Effector CD8-positive, alpha-beta T cell (primary cell): ENCODE data around the gene CBX5.

Experiments used
- DNase-seq: peaks from one replicate; lab custom pipeline; 2025; lab: John Stamatoyannopoulos, UW

The CBX5 gene

DNA sequence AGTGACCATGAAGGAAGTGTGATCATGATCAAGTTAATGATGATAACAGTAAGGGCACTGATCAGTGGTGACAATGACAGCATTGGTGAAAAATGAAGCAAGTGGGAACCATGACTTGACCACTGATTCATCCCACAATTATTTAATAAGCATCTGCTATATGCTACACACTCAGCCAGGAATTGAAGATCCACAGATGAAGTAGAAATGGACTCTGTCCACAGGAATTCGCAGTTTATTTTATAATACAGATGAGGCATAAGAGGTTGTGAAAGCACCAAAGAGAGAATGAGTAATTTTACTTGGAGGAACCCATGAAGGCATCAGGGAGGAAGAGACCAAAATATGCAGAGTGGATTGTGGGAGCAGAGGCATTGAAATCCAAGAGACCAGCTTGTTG, 57.3 kb downstream of the CBX5 start:
- DNase-seq = no peak

GRCh38 chr12:54221402-54221984, 58.4 kb downstream of the CBX5 start:
- DNase-seq = no peak

GRCh38 chr12:54220567-54220966, 59.4 kb downstream of the CBX5 start:
- DNase-seq = no peak

DNA sequence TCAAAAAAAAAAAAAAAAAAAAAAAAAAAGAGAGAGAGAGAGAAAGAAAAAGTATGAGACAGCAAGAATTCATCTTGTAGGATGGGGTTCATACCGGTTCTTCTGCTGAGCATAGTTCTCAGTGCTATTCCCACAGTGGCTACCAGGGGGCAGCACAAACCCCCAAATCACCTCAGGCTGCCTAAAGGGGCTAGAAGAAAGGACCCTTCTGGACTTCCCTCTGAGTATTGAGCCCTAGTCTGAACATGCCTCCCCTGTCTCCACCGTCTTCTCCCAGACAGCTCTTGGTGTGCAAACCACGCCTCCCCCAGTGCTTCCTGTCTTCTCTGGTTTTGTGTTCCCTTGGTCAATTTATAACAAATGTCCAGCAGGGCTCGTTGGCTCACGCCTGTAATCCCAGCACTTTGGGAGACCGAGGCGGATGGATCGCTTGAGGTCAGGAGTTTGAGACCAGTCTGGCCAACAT, 59.8 kb downstream of the CBX5 start:
- DNase-seq = peak; percentile 44

DNA sequence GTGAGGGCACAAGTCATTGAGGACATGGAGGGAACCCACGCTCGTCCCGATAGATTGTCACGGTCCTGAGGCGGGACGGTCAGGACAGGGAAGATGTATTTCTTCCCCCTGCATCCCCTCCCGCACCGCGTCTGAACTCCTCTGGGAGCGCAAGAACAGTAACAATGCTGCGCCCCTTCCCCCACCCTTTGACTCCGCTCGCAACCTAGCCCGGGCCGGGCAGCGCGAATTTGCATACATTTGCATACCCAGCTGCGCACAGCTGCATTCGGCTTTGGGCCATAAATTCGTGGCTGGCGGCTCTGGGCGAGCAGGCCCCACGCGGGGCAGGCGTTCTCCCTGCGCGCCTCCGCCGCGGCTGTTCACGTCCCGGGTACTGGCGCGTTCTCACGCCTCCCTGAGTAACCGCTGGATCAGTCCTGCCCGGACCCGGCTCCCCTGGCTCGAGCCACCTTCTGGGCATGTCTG, 62.1 kb downstream of the CBX5 start:
- no peak for DNase-seq

- DNase-seq = peak; percentile 65
Measured at GRCh38 chr12:54216797-54217661, 62.9 kb downstream of the CBX5 start.

DNA sequence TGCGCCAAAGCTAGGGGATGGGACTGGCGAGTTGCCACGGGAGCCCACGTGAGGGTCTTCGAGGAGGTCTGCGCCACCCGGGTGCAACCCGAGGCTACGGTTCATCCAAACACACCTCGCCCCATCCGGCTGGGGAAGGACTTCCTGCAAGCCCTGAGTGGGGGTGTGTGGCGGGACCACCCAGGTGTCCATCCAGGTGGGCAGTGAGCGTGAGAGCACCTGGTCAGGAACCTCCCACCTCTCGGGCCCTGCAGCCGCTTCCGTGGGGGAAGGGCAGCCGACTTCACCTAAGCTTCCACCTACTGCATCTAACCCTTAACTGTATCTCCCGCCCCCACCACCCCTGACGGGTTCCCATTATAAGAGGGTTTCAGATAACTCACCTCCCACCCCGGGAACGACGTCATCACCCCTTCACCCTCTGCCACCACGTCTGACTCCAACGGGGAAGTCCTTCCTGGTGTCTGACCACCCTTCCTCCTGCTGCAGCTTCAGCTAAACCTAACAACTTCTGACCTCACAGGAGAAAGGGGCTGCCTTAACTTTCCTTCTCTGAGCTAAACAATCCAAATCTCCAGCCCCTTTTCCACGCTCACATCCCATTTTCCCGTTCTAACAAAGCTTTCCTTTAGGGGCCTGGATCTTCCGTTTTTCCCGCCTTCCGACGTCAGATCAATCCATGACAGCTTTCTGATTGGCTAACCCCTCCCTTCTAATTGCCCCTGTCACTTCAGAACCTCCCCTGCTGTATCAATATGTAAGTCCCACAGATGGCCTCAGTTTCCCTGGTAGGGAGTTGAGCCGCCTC, 63.7 kb downstream of the CBX5 start:
- no peak for DNase-seq

DNA sequence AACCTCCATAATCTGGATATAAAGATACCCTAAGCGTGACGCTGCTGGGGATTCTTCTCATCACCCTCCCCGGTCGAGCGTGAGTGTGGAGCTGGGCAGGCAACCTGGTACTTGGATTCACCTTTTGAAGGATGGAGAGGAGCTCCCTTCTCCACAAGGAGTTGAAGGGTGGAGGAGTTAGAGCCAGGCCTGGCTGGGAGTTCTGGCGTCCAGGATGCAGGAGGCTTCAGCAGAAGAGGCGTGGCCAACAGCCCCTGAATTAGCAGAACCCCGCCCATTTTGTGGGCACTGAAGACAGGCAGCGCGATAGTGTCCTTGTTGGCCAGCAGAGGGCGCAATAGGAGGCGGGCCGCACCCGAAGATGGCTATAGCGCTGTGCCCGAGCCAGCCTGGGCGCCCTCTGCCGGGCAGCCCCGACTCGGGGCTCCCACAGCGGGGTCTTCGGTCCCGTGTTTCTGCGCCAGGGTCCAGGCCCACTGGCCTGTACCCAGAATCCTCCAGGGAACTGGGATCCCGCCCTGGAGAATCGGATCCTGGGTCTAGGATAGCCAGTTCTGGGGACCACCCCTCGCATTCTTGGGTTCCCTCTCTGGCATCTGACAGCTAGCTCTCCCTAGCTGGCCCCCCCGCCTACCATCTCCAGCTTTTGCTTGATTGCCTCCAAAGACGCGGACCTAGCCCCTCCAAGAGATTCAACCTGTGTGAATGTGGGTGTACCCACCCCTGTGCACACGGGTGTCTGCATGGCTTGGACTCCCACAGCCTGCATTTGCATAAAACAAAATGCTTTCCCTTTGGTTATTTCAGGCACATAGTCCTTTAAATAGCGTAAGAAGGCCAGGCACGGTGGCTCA, 65.1 kb downstream of the CBX5 start:
- peak; percentile 84 for DNase-seq

- DNase-seq = no peak
Measured at GRCh38 chr12:54213079-54213478, 66.8 kb downstream of the CBX5 start.

- DNase-seq = no peak
Measured at GRCh38 chr12:54211920-54212319, 68.0 kb downstream of the CBX5 start.

DNA sequence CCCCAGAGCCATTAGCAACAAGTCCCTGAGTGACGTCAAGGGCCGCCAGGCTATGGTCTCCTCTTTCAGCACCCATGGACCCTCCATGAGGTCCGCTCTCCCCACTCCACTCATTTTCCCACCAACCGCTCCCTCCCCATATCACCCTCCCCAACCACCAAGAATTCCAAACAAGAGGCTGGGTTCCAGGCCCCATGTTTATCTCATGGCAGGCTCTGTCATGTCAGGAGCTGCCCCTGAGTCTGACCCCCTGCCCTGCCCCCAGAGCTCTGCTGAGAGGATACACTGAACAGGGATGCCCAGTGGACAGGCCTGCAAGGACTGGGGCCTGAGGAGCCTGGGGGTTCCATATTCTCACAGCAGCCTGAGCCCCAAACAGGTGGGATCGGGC, 69.5 kb downstream of the CBX5 start:
- no peak for DNase-seq

DNA sequence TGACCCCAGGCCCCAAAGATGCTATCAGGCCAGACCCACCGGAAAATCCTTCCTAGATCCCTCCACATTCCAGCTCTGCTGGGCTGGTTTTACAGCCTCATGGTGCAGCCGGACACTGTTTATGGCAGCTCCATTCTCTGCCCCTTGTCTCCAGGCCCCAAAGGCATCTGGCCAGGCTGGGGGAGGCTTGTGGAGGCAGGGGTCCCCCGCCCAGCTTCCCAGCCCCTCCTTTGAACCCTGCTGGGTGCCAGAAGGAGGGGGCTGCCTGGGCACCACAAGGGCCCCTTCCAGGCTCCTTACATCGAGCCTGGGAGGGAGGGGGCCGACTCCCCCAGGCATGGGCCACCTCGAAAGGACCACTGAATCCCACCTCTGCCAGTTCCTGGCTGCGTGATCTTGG, 71.3 kb downstream of the CBX5 start:
- no peak for DNase-seq

DNA sequence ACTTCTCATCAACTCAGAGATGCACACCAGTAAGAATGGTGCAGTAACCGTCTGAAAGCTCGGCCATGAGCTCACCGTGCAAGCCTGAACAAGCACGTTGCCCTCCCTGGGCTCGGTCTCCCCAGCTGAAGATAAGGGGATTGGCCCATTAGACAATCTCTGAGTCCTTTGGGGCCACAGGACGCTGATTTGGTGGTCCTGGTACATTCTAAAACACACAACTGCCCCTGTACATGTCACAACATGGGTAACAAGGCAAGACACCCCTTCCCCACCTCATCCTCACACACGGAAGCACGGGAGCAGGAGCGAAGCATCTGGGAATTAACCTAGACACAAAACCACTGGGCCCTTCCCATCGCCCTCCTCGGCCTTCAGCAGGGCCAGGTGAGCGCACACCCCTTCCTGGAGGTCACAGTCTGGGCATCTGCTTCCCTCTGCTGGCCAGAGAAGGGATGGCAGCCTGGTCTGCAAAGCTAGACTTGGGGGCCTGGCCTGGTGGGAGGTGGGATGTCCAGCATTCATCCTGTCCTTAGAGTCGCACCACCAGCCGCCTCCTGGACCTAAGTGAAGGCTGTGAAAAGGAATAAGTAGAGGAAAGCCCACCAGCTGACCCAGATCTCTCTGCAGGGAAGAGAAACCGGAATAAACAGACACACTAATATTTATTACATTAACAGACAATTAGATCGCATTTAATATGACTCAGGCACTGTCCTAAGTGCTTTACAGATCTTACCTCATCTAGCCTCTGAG, 72.2 kb downstream of the CBX5 start:
- DNase-seq = peak; percentile 69

DNA sequence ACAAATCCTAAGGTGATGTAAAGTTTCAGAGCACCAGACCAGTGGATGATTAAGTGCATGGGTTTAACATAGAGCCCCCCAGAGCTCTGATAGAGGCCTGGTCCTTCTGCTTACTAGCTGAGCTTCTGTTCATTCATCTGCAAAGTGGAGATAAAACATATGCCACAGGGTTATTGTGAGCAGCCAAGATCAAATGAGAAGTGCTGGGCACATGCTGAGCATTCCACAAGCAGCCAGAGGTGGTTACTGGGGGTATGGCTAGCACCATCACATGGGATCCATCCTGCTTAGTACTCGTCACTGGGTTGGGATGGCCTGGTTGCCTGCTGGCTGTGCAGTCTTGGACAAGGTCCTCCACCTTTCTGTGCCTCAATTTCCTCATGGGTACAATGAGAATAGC, 73.1 kb downstream of the CBX5 start:
- DNase-seq = no peak

GRCh38 chr12:54204316-54204715, 75.6 kb downstream of the CBX5 start:
- DNase-seq = no peak

DNA sequence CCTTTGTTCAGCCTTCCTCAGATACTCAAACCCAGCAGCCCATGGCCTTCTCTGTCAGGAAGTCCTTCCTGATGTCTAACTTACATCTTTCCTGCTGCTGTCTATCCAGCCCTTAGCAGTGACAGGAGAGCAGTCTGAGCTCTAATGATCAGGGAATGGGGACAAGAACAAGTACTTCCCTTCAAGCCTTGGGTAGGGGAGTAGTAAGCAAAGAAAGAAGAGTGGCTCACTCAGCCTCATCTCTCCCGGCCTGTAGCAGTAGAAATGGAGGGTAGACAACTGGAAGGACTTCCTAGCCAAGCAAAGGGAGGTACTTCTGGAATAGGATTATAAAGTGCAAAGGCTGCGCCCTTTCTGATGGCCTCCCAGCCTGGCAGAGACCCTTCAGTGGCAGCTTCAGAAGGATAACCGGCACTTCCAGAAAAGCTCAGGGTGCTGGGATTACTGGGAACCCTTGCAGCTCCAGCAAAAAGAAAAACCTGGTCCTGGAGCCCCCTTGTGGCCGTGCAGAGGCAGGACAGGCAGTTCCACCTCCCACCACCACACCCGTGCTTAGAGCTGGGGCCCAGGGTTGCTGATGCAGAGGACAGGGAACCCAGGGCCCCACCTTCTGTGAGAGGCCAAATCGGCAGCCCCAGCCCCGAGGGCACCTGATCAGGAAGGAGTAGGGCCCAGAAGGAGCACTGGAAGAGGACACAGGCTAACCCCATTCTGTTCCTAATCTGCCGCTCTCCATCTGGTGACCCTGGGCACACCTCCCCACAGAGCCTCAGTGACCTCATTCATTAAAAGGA, 78.7 kb downstream of the CBX5 start:
- peak; percentile 43 for DNase-seq

DNA sequence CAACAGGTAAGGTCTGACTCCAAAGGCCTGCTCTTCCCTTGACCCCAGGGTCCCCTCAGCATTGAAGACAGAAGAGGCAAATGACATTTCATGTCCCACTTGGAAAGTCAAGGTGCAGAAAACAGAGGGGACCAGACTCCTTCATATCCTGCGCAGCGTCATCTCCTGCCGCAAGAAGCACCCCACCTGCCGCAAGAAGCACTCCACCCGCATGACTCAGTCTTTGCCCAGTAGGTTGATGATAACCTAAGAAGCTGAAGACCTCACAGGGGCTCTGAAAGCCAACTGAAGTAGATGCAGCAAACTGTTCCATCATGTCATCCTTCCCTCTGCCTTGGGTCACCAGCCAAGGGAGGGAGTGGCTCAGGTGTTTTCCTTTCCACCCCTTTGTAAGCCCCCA, 79.5 kb downstream of the CBX5 start:
- DNase-seq = no peak

GRCh38 chr12:54199917-54200316, 80.0 kb downstream of the CBX5 start:
- no peak for DNase-seq

- no peak for DNase-seq
Measured at GRCh38 chr12:54199034-54199433, 80.9 kb downstream of the CBX5 start.

GRCh38 chr12:54197431-54197909, 82.5 kb downstream of the CBX5 start:
- DNase-seq = no peak
